ENCODE measurements around the gene ST7L.

ST7L gene

GRCh38 chr1:112518186-112518585, 100.8 kb downstream of the ST7L start:
- no peak for DNase-seq (ENCODE audit: low read depth)
- no peak for TF ChIP-seq CTCF (conservative IDR thresholded peaks at IDR 0.05; ENCODE audit: low read depth, low read length)

GRCh38 chr1:112517646-112518045, 101.3 kb downstream of the ST7L start:
- no peak overlapping the region for H3K4me3 ChIP-seq (ENCODE audit: low read length)
- no peak for TF ChIP-seq CTCF (conservative IDR thresholded peaks at IDR 0.05; ENCODE audit: low read depth, low read length)
- DNase-seq (ENCODE audit: low read depth), result no peak

More at GRCh38 chr1:112518186-112518585, 100.8 kb downstream of the ST7L start:
- no peak overlapping the region for H3K4me3 ChIP-seq (ENCODE audit: low read length)

GRCh38 chr1:112517231-112517630, 101.7 kb downstream of the ST7L start:
- TF ChIP-seq CTCF (conservative IDR thresholded peaks at IDR 0.05; ENCODE audit: low read depth, low read length), result no peak
- DNase-seq (ENCODE audit: low read depth), result no peak
- no peak overlapping the region for H3K4me3 ChIP-seq (ENCODE audit: low read length)

GRCh38 chr1:112516141-112516540, 102.8 kb downstream of the ST7L start:
- DNase-seq (ENCODE audit: low read depth), result no peak
- no peak for TF ChIP-seq CTCF (conservative IDR thresholded peaks at IDR 0.05; ENCODE audit: low read depth, low read length)
- no peak overlapping the region for H3K4me3 ChIP-seq (ENCODE audit: low read length)

GRCh38 chr1:112515311-112516009, 103.5 kb downstream of the ST7L start:
- no peak overlapping the region for H3K4me3 ChIP-seq (ENCODE audit: low read length)
- TF ChIP-seq CTCF (conservative IDR thresholded peaks at IDR 0.05; ENCODE audit: low read depth, low read length), result no peak
- DNase-seq (ENCODE audit: low read depth), result no peak

GRCh38 chr1:112514901-112515300, 104.0 kb downstream of the ST7L start:
- no peak overlapping the region for H3K4me3 ChIP-seq (ENCODE audit: low read length)
- no peak for TF ChIP-seq CTCF (conservative IDR thresholded peaks at IDR 0.05; ENCODE audit: low read depth, low read length)

GRCh38 chr1:112513112-112513870, 105.7 kb downstream of the ST7L start:
- no peak for TF ChIP-seq CTCF (conservative IDR thresholded peaks at IDR 0.05; ENCODE audit: low read depth, low read length)
- no peak overlapping the region for H3K4me3 ChIP-seq (ENCODE audit: low read length)
- no peak for DNase-seq (ENCODE audit: low read depth)

More at GRCh38 chr1:112514901-112515300, 104.0 kb downstream of the ST7L start:
- no peak for DNase-seq (ENCODE audit: low read depth)
